ENCODE measurements around the gene KCNC3.

Gene KCNC3

GRCh38 chr19:50327013-50327412, 2.2 kb downstream of the KCNC3 start:
- no peak for DNase-seq

- no peak for DNase-seq
Observed at GRCh38 chr19:50326101-50326664, 3.0 kb downstream of the KCNC3 start.

- no peak for DNase-seq
Observed at GRCh38 chr19:50325310-50326100, 3.7 kb downstream of the KCNC3 start.

GRCh38 chr19:50324331-50324730, 4.8 kb downstream of the KCNC3 start:
- DNase-seq, result no peak

GRCh38 chr19:50323782-50324133, 5.4 kb downstream of the KCNC3 start:
- DNase-seq, result no peak

- DNase-seq, result no peak
Observed at GRCh38 chr19:50322931-50323781, 6.0 kb downstream of the KCNC3 start.

GRCh38 chr19:50322234-50322633, 6.9 kb downstream of the KCNC3 start:
- DNase-seq, result no peak

- DNase-seq, result no peak
Observed at GRCh38 chr19:50321831-50322230, 7.3 kb downstream of the KCNC3 start.

- DNase-seq, result no peak
Observed at GRCh38 chr19:50320596-50320995, 8.6 kb downstream of the KCNC3 start.

GRCh38 chr19:50320051-50320450, 9.1 kb downstream of the KCNC3 start:
- DNase-seq, result no peak

GRCh38 chr19:50319156-50319555, 10.0 kb downstream of the KCNC3 start:
- no peak for DNase-seq

- DNase-seq, result no peak
Observed at GRCh38 chr19:50318438-50318837, 10.7 kb downstream of the KCNC3 start.

- DNase-seq, result no peak
Observed at GRCh38 chr19:50317115-50317514, 12.1 kb downstream of the KCNC3 start.

- DNase-seq, result no peak
Observed at GRCh38 chr19:50315773-50316448, 13.3 kb downstream of the KCNC3 start.

GRCh38 chr19:50314724-50315708, 14.2 kb downstream of the KCNC3 start:
- DNase-seq, result no peak

- DNase-seq, result no peak
Observed at GRCh38 chr19:50313812-50314536, 15.2 kb downstream of the KCNC3 start.

- DNase-seq, result no peak
Observed at GRCh38 chr19:50312967-50313811, 16.0 kb downstream of the KCNC3 start.

- DNase-seq, result no peak
Observed at GRCh38 chr19:50311723-50312635, 17.2 kb downstream of the KCNC3 start.

GRCh38 chr19:50310759-50311465, 18.3 kb downstream of the KCNC3 start:
- DNase-seq, result no peak

Measured in DMS 273 treated with DMSO at 0.1 percent for 48 hours (cell line).